ENCODE results near the gene NRP2. TPM values are rescaled to one million over a fixed set of nuclear protein-coding genes. Genes with fewer than 3 reads are reported as not detected.

NRP2 gene
- total RNA-seq, 1 experiment from 2014 or later = 1.2 TPM

- intact Hi-C loops (cut with micrococcal nuclease) = no loop called here
- Histone ChIP-seq H3K27me3 (ENCODE audit: insufficient read depth, low read length) (no peaks in the 10 kb centered on the region), H3K9me3 (ENCODE audit: control insufficient read depth in 1 of 2, insufficient read depth in 1 of 2, low read depth in 1 of 2, low read length in 2 of 2) (no peaks in the 10 kb centered on the region), H3K4me2 (ENCODE audit: low read length) (no peak overlapping the region), H2AFZ (ENCODE audit: low read depth, low read length, poor library complexity, severe bottlenecking) (no peak overlapping the region), H3K79me2 (ENCODE audit: insufficient read depth, low read length) (no peaks in the 10 kb centered on the region), H3K9ac (ENCODE audit: low read length) (no peak overlapping the region), H3K27ac (ENCODE audit: low read depth, low read length) (no peak overlapping the region), H3K36me3 (ENCODE audit: control insufficient read depth in 1 of 2, insufficient read depth in 2 of 2, low read length in 2 of 2) (no peaks in the 10 kb centered on the region), H3K4me3 (replicated peaks in 1 of 2; ENCODE audit: low read depth in 1 of 2, low read length in 2 of 2) (no peak overlapping the region), H4K20me1 (ENCODE audit: insufficient read depth) (no peaks in the 10 kb centered on the region), H3K9me2 (ENCODE audit: insufficient read depth) (no peaks in the 10 kb centered on the region), H3K4me1 (ENCODE audit: control insufficient read depth in 1 of 2, insufficient read depth in 2 of 2, low read length in 2 of 2) (peaks cover 4 to 7% of the 10 kb centered on the region in 2 experiments; a peak in 2 of 4 replicates)
- ChIA-PET CTCF (interaction anchor here (1.2 kb wide), 1 partner anchor 18 kb away, joined by 3 read pairs; no protein-coding TSS in a partner anchor), RAD21 (ENCODE audit: low non-redundant PET in 1 of 2, low total read pairs in 2 of 2, uncharacterized antibody in 2 of 2, unreplicated experiment in 2 of 2) (no interaction called here), POLR2A (no interaction called here)
- no peak for TF ChIP-seq ELF1 (IDR thresholded peaks at IDR 0.05; ENCODE audit: borderline replicate concordance, low read depth)
- TF ChIP-seq FOSL1 (IDR thresholded peaks at IDR 0.05; ENCODE audit: low read depth) = no peak
- no peak for TF ChIP-seq EZH2 (IDR thresholded peaks at IDR 0.05)
- no peak for TF ChIP-seq EGR1 (IDR thresholded peaks at IDR 0.05; ENCODE audit: low read depth)
- TF ChIP-seq CEBPB (IDR thresholded peaks at IDR 0.05; ENCODE audit: low read depth) = no peak
- no peak for TF ChIP-seq TCF7L2 (IDR thresholded peaks at IDR 0.05; ENCODE audit: borderline replicate concordance, extremely low read depth, insufficient read depth, insufficient read length)
- no peak for TF ChIP-seq EZH2phosphoT487 (IDR thresholded peaks at IDR 0.05; ENCODE audit: borderline replicate concordance)
- no peak for TF ChIP-seq RAD21 (IDR thresholded peaks at IDR 0.05; ENCODE audit: low read depth)
- TF ChIP-seq ATF3 (IDR thresholded peaks at IDR 0.05) = no peak
- no peak for TF ChIP-seq SIN3A (IDR thresholded peaks at IDR 0.05; ENCODE audit: low read depth)
- no peak for TF ChIP-seq SP1 (IDR thresholded peaks at IDR 0.05; ENCODE audit: low read depth)
- TF ChIP-seq POLR2A (IDR thresholded peaks at IDR 0.05; ENCODE audit: borderline replicate concordance, extremely low read depth, insufficient read depth, insufficient read length) = no peak
- TF ChIP-seq MAX (IDR thresholded peaks at IDR 0.05) = no peak
- no peak for TF ChIP-seq ZFX (IDR thresholded peaks at IDR 0.05)
- no peak for TF ChIP-seq POLR2AphosphoS5 (IDR thresholded peaks at IDR 0.05; ENCODE audit: low read depth, low read length)
- no peak for TF ChIP-seq JUND (IDR thresholded peaks at IDR 0.05)
- no peak for TF ChIP-seq REST (IDR thresholded peaks at IDR 0.05; ENCODE audit: low read depth)
- TF ChIP-seq YY1 (IDR thresholded peaks at IDR 0.05; ENCODE audit: extremely low read depth, insufficient replicate concordance, low read depth, low read length) = no peak
- BruUV-seq (replicated peaks) = no TSS peak
- DNase-seq (ENCODE audit: low read depth, low spot score) = no peak
- no peak for ATAC-seq
These were observed 47.9 kb downstream of the NRP2 start for GRCh38 chr2:205730191-205730590.

Data from HCT116 (cell line).